ENCODE measurements around the gene DIP2C.
"Not testable (repeated sequence)": the region's sequence is repeated elsewhere in the genome, so short reads cannot be mapped to it uniquely, and the experiment has no call there.

The DIP2C gene

DNA sequence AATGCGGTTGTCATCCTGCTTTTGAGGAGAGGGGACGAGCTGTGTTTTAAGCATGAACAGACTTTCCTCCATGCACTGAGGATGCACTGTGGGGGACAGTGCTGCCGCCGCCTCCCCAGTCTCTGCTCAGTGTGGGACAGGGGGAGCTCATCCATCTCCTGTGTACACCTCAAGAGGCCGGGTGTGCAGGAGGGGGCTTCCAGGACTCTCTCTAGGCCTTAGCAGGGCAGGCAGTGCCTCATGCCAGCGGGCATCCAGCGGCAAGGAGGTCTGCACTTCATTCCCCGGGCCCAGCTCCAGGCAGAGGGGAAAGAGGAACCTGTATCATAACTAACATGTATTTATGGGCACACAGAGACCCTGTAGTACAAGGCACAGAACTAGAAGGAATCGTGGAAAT is 89.7 kb downstream of the DIP2C start:
- no peak overlapping the region for H3K4me3 ChIP-seq (ENCODE audit: low read depth, low read length)
- no peak for DNase-seq (ENCODE audit: low read depth)
- TF ChIP-seq, protein P1, sequence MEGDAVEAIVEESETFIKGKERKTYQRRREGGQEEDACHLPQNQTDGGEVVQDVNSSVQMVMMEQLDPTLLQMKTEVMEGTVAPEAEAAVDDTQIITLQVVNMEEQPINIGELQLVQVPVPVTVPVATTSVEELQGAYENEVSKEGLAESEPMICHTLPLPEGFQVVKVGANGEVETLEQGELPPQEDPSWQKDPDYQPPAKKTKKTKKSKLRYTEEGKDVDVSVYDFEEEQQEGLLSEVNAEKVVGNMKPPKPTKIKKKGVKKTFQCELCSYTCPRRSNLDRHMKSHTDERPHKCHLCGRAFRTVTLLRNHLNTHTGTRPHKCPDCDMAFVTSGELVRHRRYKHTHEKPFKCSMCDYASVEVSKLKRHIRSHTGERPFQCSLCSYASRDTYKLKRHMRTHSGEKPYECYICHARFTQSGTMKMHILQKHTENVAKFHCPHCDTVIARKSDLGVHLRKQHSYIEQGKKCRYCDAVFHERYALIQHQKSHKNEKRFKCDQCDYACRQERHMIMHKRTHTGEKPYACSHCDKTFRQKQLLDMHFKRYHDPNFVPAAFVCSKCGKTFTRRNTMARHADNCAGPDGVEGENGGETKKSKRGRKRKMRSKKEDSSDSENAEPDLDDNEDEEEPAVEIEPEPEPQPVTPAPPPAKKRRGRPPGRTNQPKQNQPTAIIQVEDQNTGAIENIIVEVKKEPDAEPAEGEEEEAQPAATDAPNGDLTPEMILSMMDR (IDR thresholded peaks at IDR 0.05; ENCODE audit: control insufficient read depth, extremely low read depth, insufficient read depth): no peak

DNA sequence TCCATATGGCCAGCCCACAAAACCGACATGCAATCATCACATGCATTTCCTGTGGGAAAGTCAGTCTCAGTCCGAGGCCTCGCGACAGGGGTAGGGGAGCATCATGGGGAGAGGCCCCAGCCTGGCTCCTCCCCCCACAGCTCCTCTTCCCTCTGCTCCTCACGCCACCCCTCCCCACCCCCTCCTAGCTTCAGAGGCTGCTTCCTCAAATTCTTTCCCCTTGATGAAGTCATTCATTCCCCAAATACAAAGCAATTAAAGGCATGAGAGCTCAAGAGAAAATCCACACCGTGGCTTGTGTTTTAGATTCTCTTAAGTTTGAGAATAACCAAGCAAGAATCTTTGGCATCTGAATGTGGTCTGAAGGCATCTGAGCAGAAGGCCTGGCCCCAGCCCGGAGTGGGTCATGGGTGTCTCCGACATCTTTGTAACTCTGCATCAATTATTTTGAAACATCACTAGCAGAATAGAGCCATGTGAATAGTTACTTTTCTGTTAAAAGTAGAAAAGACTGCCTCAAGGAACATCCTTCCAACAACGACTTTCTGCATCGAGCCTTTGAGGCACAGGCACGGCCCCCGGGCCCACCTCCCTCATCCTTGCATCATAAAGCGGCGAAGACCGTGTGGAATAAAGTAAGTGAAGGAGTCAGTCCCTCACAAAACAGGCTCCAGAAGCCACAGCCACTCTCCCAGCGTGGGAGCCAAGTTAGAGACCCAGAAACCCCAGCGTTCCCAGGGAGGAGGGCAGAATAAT is 90.9 kb downstream of the DIP2C start:
- TF ChIP-seq, protein P1 (IDR thresholded peaks at IDR 0.05; ENCODE audit: control insufficient read depth, extremely low read depth, insufficient read depth): no peak
- no peak overlapping the region for H3K4me3 ChIP-seq (ENCODE audit: low read depth, low read length)
- DNase-seq (ENCODE audit: low read depth): no peak

DNA sequence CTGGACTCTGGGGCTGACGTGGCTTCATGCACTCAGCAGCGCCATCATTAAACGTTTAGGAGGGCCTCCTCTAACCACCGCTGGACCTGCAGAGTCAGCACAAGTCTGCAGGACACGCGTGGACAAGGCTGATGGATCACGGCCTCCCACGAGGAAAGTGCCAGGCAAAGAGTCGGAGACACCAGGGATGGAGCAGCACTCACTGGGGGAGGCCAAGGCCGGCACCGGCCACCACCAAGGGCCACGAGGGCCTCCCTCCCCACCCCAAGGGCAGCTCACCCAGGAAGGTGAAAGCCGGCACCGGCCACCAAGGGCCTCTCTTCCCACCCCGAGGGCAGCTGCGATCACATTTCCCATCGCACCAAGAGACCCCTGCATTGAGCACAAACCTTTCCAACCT is 91.5 kb downstream of the DIP2C start:
- DNase-seq (ENCODE audit: low read depth): no peak
- TF ChIP-seq, protein P1 (IDR thresholded peaks at IDR 0.05; ENCODE audit: control insufficient read depth, extremely low read depth, insufficient read depth): no peak
- H3K4me3 ChIP-seq (ENCODE audit: low read depth, low read length): no peak overlapping the region

DNA sequence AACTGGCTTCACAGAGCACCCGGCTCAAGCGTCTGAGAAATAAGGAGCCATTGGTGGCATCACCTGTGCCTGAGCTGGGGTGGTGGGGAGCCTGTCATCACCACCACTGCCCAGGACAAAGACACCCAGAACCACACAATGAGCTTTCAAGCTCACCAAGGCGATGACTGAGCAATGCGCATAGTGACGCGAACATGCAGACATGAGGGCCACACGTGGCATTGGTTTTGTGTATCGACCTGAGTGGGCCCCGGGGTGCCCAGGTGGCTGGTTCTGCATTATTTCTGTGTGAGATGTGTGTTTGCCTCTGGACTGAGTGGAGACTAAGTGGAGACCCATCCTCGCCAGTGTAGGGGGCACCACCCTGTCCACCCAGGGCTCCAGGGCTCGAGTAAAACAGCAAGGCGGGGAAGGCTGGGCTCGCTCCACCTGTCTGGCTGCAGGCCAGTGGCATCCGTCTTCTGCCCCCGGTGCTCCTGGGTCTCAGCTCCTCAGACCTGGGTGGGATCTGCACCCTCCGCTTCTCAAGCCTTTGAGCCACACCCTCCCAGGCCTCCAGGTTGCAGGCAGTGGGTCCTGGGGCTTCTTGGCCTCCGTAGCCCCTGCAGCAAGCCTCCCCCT is 92.6 kb downstream of the DIP2C start:
- DNase-seq (ENCODE audit: low read depth): no peak
- no peak overlapping the region for H3K4me3 ChIP-seq (ENCODE audit: low read depth, low read length)
- TF ChIP-seq, protein P1 (IDR thresholded peaks at IDR 0.05; ENCODE audit: control insufficient read depth, extremely low read depth, insufficient read depth): no peak

DNA sequence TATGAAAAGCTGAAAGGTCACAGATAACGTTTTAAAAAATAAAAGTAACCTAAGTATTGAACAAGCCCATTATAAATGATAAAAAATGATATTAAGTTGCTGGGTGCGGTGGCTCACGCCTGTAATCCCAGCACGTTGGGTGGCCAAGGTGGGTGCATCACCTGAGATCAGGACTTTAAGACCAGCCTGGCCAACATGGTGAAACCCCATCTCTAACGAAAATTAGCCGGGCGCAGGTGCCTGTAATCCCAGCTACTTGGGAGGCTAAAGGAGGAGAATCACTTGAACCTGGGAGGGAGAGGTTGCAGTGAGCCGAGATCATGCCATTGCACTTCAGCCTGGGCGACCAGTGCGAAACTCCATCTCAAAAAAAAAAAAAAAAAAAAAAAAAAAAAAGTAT is 93.3 kb downstream of the DIP2C start:
- not testable (repeated sequence) for H3K4me3 ChIP-seq (ENCODE audit: low read depth, low read length); DNase-seq (ENCODE audit: low read depth)

DNA sequence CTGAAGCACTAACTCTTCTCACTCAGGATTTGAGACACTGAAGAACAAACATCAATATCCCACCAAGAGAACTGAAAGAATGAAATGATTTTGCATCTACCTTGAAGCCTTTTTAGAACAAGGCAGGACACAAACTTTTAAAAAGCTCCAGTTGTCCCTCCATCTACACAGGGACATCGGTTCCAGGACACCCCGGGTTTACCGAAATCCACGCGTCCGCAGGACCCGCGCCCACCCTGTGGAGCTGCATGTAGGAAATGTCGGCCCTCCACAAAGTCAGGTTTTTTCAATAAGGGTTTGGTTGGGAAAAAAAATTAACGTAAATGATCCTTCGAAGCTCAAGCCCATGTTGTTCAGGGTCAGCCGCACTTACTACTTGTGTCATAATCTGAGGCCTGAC is 94.0 kb downstream of the DIP2C start:
- no peak overlapping the region for H3K4me3 ChIP-seq (ENCODE audit: low read depth, low read length)
- no peak for DNase-seq (ENCODE audit: low read depth)
- TF ChIP-seq, protein P1 (IDR thresholded peaks at IDR 0.05; ENCODE audit: control insufficient read depth, extremely low read depth, insufficient read depth): no peak

DNA sequence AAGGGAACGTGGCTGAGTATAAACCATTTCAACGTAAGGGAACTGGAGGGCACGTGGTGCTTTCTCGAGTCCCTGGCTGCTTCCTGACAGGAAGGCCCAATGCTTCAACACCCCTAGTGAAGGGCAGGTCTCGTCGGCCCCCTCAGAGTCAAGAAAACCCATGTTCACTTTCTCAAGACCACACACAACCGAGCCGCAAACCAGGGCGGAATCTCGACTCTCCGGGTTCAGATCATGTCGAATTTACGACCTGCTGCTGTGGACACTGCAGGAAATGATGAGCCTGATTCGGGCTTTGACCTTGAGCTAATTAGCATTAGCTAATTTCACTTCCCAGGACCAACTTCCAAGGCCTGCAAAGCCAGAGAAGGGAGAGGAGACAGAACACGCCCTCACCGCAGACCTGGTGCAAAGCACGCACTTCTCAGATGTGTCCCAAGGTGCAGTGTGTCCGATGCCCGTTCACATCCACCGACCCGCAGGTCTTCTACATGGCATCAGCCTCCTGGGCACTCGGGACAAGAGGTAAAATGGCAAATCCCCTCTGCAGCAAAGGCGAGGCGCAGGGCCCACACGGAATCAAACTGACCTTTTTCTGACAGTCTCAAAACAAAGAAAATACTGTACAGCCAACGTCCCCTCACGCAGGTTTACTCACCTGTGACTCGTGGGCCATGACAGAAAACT is 94.7 kb downstream of the DIP2C start:
- H3K4me3 ChIP-seq (ENCODE audit: low read depth, low read length): no peak overlapping the region
- no peak for DNase-seq (ENCODE audit: low read depth)
- TF ChIP-seq, protein P1 (IDR thresholded peaks at IDR 0.05; ENCODE audit: control insufficient read depth, extremely low read depth, insufficient read depth): no peak
